IPS DF 6.9 (cell line): Measurements from ENCODE around the gene ENPP3.

Experiments used
- DNase-seq: peaks from one replicate; pipeline ENCODE4 v3.0.0-alpha.2; 2013; ENCODE audit warnings: low read depth, low spot score
- H3K27ac ChIP-seq: one replicate; pipeline ENCODE4 v1.5.1; 2013; ENCODE audit warnings: low read length, control low read depth
- H3K27me3 ChIP-seq: 2 replicates; pipeline ENCODE4 v1.6.1; 2013; ENCODE audit warnings: mild to moderate bottlenecking, low read length; ENCODE audit not compliant: control insufficient read depth, insufficient read depth
- H3K36me3 ChIP-seq: 2 replicates; pipeline ENCODE4 v1.6.1; 2013; ENCODE audit warnings: low read length; ENCODE audit not compliant: control insufficient read depth, insufficient read depth
- H3K4me1 ChIP-seq: 2 replicates; pipeline ENCODE4 v1.6.1; 2013; ENCODE audit warnings: low read length; ENCODE audit not compliant: control insufficient read depth, insufficient read depth
- H3K4me3 ChIP-seq: 2 replicates; pipeline ENCODE4 v1.5.1; 2013; ENCODE audit warnings: mild to moderate bottlenecking, low read length
- H3K9me3 ChIP-seq: 2 replicates; pipeline ENCODE4 v1.6.1; 2013; ENCODE audit warnings: low read length, inconsistent platforms; ENCODE audit not compliant: control insufficient read depth, insufficient read depth
- WGBS: extraction: QIAGEN DNeasy Blood & Tissue Kit; methylation state at CpG from one replicate; pipeline ENCODE4 v1.1.7; 2013; ENCODE audit warnings: mixed read lengths, missing lambda C conversion rate; ENCODE audit not compliant: insufficient read length, insufficient coverage; 5-methylcytosine and 5-hydroxymethylcytosine counted together

ENPP3 gene

DNA sequence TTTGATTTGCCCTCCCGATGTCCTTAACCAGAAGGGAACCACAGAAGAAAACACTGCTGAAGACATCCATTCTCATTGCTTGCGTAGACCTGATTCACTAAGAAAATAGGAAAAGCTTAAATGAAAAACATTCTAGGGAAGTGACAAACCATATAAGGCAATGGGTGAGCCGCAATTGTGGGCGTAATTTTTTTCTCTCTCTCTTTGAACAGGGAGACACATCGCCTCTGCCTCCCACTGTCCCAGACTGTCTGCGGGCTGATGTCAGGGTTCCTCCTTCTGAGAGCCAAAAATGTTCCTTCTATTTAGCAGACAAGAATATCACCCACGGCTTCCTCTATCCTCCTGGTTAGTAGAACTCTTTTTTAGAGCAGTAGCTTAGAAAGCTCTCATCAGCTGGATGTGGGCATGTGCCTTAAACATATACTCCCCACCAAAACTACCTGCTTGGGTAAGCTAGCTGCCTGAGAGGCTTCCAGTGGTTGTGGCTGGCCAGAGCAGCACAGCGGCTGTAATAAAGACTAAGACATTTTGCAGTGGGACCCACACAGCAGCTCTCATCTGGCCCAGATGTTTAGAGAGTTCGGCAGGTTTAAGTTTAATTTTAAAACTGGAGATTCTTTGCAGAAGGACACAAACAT is 96.4 kb downstream of the ENPP3 start:
- no peak overlapping the region for H3K27ac ChIP-seq
- WGBS = no CpG with 5 or more reads among the region's 9 CpGs
- no peaks in the 10 kb centered on the region for H3K36me3 ChIP-seq
- no peaks in the 10 kb centered on the region for H3K27me3 ChIP-seq
- H3K4me3 ChIP-seq = no peak overlapping the region
- H3K4me1 ChIP-seq = no peaks in the 10 kb centered on the region
- no peaks in the 10 kb centered on the region for H3K9me3 ChIP-seq
- DNase-seq = no peak

DNA sequence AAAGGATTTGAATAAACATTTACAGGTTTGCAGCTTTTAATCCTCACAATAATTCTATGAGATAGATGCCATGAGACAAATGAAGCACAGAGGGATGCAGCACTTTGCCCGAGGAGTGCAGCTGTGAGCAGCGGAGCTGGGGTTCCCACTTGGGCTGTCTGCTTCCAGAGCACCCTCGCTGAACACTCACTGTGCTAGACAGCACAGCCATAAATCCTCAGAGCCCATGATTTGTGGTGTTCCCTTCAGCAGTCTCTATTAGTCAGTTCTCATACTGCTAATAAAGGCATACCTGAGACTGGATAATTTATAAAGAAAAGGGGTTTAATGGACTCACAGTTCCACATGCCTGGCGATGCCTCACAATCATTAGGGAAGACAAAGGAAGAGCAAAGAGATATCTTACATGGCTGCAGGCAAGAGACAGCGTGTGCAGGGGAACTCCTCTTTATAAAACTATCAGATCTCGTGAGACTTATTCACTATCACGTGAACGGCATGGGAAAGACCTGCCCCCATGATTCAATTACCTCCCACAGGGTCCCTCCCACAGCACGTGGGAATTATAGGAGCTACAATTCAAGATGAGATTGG is 99.0 kb downstream of the ENPP3 start:
- DNase-seq = no peak
- H3K36me3 ChIP-seq = no peaks in the 10 kb centered on the region
- H3K4me3 ChIP-seq = no peak overlapping the region
- no peak overlapping the region for H3K27ac ChIP-seq
- WGBS = no CpG with 5 or more reads among the region's 9 CpGs
- no peaks in the 10 kb centered on the region for H3K27me3 ChIP-seq
- H3K9me3 ChIP-seq = no peaks in the 10 kb centered on the region
- no peaks in the 10 kb centered on the region; the same call in 1 of the 2 replicates for H3K4me1 ChIP-seq

DNA sequence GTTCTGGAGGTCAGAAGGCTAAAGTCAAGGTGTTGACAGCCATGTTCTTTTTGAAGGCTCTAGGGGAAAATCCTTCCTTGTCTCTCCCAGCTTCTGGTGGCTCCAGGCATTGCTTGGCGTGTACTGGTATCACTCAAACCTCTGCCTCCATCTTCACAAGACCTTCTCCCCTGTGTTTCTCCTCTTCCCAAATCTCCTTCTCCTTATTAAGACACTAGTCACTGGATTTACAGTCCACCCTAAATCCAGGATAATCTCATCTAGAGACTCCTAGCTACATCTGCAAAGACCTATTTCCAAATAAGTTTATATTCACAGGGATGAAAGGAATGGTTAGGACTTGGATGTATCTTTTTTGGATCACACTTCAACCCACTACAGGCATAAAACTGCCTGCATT is 99.7 kb downstream of the ENPP3 start:
- no peak for DNase-seq
- no peaks in the 10 kb centered on the region for H3K9me3 ChIP-seq
- H3K27ac ChIP-seq = no peak overlapping the region
- no peak overlapping the region for H3K4me3 ChIP-seq
- no peaks in the 10 kb centered on the region for H3K36me3 ChIP-seq
- H3K4me1 ChIP-seq = no peaks in the 10 kb centered on the region; the same call in 1 of the 2 replicates
- H3K27me3 ChIP-seq = no peaks in the 10 kb centered on the region
- no CpG with 5 or more reads among the region's 1 CpG for WGBS

GRCh38 chr6:131739136-131739535 is 102.0 kb downstream of the ENPP3 start:
- H3K9me3 ChIP-seq = no peaks in the 10 kb centered on the region
- no peaks in the 10 kb centered on the region for H3K27me3 ChIP-seq
- no peak for DNase-seq
- H3K4me3 ChIP-seq = no peak overlapping the region
- H3K27ac ChIP-seq = no peak overlapping the region
- H3K36me3 ChIP-seq = no peaks in the 10 kb centered on the region
- WGBS = no CpG with 5 or more reads among the region's 5 CpGs
- no peaks in the 10 kb centered on the region; the same call in 1 of the 2 replicates for H3K4me1 ChIP-seq

DNA sequence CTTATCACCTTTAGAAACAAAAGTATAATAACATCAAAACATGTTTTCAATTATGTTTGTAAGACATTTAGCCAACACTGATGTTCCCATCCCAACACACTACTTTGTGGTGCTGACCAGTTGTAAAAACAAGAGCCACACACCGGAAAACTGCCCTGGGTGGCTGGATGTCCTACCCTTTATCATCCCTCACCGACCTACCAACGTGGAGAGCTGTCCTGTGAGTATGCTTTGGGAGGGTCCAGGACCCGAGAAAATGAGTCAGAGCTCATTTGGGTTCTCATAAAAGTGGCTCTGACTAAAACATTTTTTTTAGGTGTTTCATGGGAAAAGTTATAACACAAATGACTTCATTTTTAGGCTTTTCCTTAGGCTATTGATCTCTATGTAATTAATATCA is 103.1 kb downstream of the ENPP3 start:
- H3K27ac ChIP-seq = no peak overlapping the region

DNA sequence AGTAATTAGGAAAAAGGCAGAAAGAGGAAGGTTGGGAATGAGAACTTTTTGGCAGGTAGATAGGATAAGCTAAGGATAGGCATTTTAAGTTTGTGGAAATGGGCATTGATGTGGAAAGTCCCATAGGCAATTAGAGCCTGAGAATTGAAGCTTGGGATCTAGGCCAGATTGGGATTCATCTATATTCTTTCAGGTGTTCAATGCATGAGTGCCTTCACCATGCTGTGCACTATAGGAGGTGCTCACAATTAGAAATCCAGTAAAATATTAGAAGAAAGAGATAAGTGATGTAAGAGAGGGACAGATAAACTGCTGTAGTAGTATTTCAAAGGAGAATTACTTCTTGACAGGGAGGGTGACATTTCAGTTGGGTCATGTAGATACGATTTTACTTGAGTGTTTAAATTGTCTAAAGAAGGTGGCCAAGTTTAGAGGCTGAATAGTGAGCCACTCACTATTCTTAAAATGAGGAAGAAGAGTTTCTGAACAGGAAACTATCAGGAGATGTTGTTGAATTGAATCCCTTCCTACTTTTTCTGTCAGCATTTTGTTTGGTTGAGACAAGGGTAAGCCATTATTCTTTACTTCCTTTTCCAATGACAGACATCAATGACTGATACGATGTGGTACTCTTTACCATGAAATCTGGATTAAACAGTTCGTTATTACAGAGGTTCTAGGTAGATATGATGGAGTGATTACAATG is 104.7 kb downstream of the ENPP3 start:
- no CpG with 5 or more reads among the region's 3 CpGs for WGBS
- H3K4me3 ChIP-seq = no peak overlapping the region
- H3K36me3 ChIP-seq = no peaks in the 10 kb centered on the region
- no peaks in the 10 kb centered on the region for H3K9me3 ChIP-seq
- no peaks in the 10 kb centered on the region; the same call in 1 of the 2 replicates for H3K4me1 ChIP-seq
- H3K27ac ChIP-seq = no peak overlapping the region
- DNase-seq = no peak
- H3K27me3 ChIP-seq = no peaks in the 10 kb centered on the region

More for the DNA sequence above, 103.1 kb downstream of the ENPP3 start:
- Histone ChIP-seq H3K4me1 (no peaks in the 10 kb centered on the region; the same call in 1 of the 2 replicates), H3K36me3 (no peaks in the 10 kb centered on the region), H3K4me3 (no peak overlapping the region), H3K9me3 (no peaks in the 10 kb centered on the region), H3K27me3 (no peaks in the 10 kb centered on the region)
- no CpG with 5 or more reads among the region's 4 CpGs for WGBS
- no peak for DNase-seq

DNA sequence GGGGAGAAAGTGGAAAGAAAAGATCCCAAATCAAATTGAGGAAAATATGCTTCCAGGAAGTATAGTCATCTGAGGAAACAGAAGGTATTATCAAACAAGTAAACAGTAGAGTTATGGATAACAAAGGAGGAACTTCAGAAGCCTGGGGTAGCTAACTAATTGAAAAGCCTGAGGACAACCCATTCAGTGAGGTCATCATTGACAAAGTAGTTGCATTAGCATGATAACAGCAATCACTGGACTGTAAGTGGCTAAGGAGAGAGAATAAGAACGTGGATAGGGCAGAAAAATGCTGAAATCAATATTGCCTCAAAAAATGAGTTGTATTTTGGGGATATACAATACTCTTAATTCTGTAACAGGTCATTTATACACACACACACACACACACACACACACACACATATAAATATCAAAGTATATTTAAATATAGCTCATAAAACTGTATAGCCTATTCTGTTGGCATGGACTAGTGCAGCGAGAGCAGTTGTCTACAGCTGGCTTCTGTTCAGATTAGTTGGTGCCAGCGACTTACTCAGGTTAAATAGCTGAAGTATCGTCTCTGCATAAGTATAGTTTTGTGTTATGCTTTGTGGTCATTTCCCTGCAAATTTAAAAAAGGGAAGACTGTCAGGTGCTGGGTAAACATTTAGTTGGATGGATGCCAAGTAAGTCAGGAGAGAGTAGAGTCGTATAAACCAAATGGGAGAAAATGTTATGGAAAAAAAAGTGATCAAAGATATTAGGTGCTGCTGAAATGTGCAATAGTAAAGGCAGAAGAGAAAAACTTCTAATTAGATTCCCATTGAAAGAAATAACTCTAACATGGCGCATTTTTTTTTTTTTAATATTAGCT is 107.6 kb downstream of the ENPP3 start:
- Histone ChIP-seq H3K36me3 (no peaks in the 10 kb centered on the region), H3K27me3 (no peaks in the 10 kb centered on the region), H3K27ac (no peak overlapping the region), H3K4me3 (no peak overlapping the region), H3K4me1 (no peaks in the 10 kb centered on the region; the same call in 1 of the 2 replicates), H3K9me3 (no peaks in the 10 kb centered on the region)
- no CpG with 5 or more reads among the region's 6 CpGs for WGBS
- DNase-seq = no peak

- H3K4me1 ChIP-seq = no peaks in the 10 kb centered on the region
- DNase-seq = no peak
- no CpG with 5 or more reads among the region's 5 CpGs for WGBS
- H3K27ac ChIP-seq = no peak overlapping the region
- H3K27me3 ChIP-seq = no peaks in the 10 kb centered on the region
- no peaks in the 10 kb centered on the region for H3K36me3 ChIP-seq
- no peak overlapping the region for H3K4me3 ChIP-seq
- no peaks in the 10 kb centered on the region for H3K9me3 ChIP-seq
Measured at GRCh38 chr6:131745476-131745875, 108.4 kb downstream of the ENPP3 start.

GRCh38 chr6:131747821-131748353 is 110.8 kb downstream of the ENPP3 start:
- DNase-seq = no peak
- H3K4me3 ChIP-seq = no peak overlapping the region
- H3K4me1 ChIP-seq = no peaks in the 10 kb centered on the region
- no CpG with 5 or more reads among the region's 7 CpGs for WGBS
- H3K9me3 ChIP-seq = no peaks in the 10 kb centered on the region
- no peak overlapping the region for H3K27ac ChIP-seq
- no peaks in the 10 kb centered on the region for H3K27me3 ChIP-seq
- H3K36me3 ChIP-seq = no peaks in the 10 kb centered on the region

DNA sequence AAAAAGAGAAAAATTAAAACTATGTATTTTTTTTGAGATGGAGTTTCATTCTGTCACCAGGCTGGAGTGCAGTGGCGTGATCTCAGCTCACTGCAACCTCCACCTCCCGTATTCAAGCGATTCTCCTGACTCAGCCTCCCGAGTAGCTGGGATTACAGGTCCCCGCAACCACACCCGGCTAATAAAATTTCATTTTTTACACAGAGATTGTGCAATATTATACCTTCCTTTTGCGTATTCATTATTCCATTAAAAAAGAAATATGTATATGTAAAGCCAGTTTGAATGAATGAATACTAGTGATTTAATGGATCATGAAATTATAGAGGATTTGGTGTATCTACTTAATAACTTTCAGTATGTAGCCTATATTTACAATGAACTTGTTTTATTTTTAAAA is 111.9 kb downstream of the ENPP3 start:
- no peak overlapping the region for H3K4me3 ChIP-seq
- H3K27me3 ChIP-seq = no peaks in the 10 kb centered on the region
- H3K9me3 ChIP-seq = no peaks in the 10 kb centered on the region
- DNase-seq = no peak
- WGBS = no CpG with 5 or more reads among the region's 7 CpGs
- H3K36me3 ChIP-seq = no peaks in the 10 kb centered on the region
- no peaks in the 10 kb centered on the region for H3K4me1 ChIP-seq
- H3K27ac ChIP-seq = no peak overlapping the region
